Effector memory CD4-positive, alpha-beta T cell (primary cell): ENCODE results near the gene USP20.

ENCODE experiments used
- DNase-seq, 3 donors: peaks; one replicate each; pipeline ENCODE4 v3.0.0-alpha.2; 2020
- H3K27ac ChIP-seq: 2 replicates; pipeline ENCODE4 v1.7.0; 2013; ENCODE audit warnings: mild to moderate bottlenecking, low read length, moderate library complexity; ENCODE audit not compliant: insufficient read depth, poor library complexity, severe bottlenecking
- H3K27me3 ChIP-seq: replicated peaks from 2 replicates; pipeline ENCODE4 v1.7.0; 2013; ENCODE audit warnings: mild to moderate bottlenecking, low read length; ENCODE audit not compliant: insufficient read depth, control insufficient read depth, poor library complexity, severe bottlenecking
- H3K36me3 ChIP-seq: 2 replicates; pipeline ENCODE4 v1.7.0; 2013; ENCODE audit warnings: mild to moderate bottlenecking, low read length, moderate library complexity; ENCODE audit not compliant: control insufficient read depth, insufficient read depth
- H3K4me1 ChIP-seq: 2 replicates; pipeline ENCODE4 v1.7.0; 2013; ENCODE audit warnings: low read length, mild to moderate bottlenecking; ENCODE audit not compliant: control insufficient read depth, insufficient read depth, poor library complexity, severe bottlenecking
- H3K4me3 ChIP-seq: 2 replicates; pipeline ENCODE4 v1.7.0; 2013; ENCODE audit warnings: low read length, low read depth, mild to moderate bottlenecking; ENCODE audit not compliant: insufficient read depth, poor library complexity, severe bottlenecking
- H3K9me3 ChIP-seq: 2 replicates; pipeline ENCODE4 v1.7.0; 2013; ENCODE audit warnings: mild to moderate bottlenecking, low read length, moderate library complexity; ENCODE audit not compliant: control insufficient read depth

USP20 gene

DNA sequence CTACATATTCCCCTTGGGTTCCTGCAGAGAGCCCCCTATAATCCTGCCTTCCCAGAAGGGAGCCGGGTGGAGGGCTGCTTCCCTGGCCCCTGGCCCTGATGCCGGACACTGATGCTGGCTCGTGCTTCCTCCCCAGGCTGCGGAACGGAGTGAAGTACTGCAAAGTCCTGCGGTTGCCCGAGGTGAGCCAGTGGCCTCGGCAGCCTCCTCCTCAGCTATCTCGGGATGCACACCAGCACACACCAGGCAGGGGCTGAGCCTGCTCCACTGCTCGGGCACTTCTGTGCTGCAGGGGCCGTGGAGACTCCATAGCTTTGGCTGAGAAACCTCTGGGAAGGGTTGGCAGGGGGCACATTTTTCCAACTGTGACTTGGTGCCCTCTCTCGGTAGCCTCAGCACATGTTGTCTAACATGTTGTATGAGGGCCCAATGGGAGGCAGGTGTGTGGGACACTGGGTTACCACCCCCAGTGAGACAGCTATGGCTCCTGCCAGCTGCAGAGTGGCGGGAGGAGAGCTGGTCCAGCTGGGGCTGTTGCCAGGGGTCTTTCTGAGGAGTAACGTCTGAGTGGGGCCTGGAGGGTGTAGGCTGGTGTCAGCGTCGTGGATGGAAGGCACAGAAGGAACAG lies 38.4 kb downstream of the USP20 start:
- DNase-seq: no peak
- H3K27ac ChIP-seq: peak overlapping the region; percentile 14
- no peak overlapping the region for H3K4me3 ChIP-seq
- no peaks in the 10 kb centered on the region for H3K27me3 ChIP-seq
- peaks cover 30% of the 10 kb centered on the region for H3K36me3 ChIP-seq
- peaks cover 24% of the 10 kb centered on the region for H3K4me1 ChIP-seq
- H3K9me3 ChIP-seq: no peaks in the 10 kb centered on the region

DNA sequence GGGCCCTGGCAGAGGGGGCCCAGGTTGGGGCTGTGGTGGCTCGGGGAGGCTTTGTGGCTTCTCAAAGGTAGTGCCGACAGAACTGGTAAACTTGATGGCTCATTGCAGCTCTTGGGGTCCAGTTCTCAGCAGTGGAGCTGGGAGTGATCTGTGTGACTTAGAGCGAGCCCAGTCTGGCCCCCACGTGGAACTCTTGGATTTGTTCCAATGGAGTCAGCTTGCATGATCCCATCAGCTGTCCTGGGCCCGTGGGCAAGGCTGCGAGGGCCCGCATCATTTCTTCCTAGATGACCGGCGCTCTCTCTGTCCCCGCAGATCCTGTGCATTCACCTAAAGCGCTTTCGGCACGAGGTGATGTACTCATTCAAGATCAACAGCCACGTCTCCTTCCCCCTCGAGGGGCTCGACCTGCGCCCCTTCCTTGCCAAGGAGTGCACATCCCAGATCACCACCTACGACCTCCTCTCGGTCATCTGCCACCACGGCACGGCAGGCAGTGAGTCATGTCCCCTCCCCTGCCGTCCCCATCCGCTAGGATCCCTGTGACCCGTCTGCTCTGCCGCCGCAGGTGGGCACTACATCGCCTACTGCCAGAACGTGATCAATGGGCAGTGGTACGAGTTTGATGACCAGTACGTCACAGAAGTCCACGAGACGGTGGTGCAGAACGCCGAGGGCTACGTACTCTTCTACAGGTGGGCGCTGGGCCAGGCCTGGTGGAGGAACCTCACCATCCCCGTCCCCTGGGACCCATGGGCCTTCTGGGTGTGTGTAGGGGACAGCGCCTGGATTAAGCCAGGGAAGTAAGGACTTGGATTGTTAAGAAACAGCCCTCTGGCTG lies 39.2 kb downstream of the USP20 start:
- Histone ChIP-seq H3K27ac (peak overlapping the region; percentile 33), H3K4me1 (peaks cover 16% of the 10 kb centered on the region), H3K36me3 (peaks cover 30% of the 10 kb centered on the region), H3K27me3 (no peaks in the 10 kb centered on the region), H3K9me3 (no peaks in the 10 kb centered on the region), H3K4me3 (no peak overlapping the region)
- no peak for DNase-seq

DNA sequence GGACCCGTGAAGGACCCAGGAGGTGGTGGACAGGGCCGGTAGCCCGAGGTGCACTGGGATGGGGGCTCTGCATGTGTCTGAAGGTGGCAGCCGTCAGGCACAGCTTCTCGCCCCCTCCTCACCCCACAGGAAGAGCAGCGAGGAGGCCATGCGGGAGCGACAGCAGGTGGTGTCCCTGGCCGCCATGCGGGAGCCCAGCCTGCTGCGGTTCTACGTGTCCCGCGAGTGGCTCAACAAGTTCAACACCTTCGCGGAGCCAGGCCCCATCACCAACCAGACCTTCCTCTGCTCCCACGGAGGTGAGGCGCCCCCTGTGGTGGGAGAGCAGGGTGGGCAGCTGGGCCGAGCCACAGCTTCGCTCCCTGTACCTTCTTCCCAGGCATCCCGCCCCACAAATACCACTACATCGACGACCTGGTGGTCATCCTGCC lies 39.9 kb downstream of the USP20 start:
- Histone ChIP-seq H3K4me1 (peaks cover 9% of the 10 kb centered on the region), H3K27me3 (no peaks in the 10 kb centered on the region), H3K27ac (peak overlapping the region; percentile 33), H3K4me3 (no peak overlapping the region), H3K36me3 (peaks cover 30% of the 10 kb centered on the region), H3K9me3 (no peaks in the 10 kb centered on the region)
- no peak for DNase-seq

DNA sequence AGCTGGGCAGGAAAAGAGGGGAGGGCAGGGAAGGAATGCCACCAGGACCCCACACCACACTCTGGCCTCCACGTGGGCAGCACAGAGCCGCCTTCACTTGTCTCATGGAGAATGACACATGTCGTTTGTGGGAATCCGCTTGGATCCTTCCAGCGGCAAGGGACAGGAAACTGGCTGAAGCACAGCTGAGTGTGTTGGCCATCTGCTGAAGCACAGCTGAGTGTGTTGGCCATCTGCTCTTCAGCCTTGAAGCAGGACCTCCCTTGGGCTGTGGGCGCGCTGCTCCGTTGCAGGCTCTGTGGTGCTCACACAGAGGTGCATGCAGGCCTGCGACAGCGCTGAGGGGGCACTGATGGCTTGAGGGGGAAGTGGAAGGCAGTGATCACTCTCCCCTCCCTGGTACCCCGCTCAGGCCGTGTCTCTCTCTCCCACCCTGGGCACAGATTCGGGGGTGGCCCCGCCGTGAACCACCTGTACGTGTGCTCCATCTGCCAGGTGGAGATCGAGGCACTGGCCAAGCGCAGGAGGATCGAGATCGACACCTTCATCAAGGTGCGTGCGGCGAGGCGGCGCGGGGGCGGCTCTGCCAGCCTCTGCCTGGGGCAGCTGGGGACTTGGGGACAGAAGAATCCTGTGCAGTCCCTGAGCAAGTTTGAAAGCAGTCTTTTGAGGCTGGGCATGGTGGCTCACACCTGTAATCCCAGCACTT lies 40.6 kb downstream of the USP20 start:
- no peak overlapping the region for H3K4me3 ChIP-seq
- DNase-seq: no peak
- peaks cover 4% of the 10 kb centered on the region for H3K4me1 ChIP-seq
- H3K9me3 ChIP-seq: no peaks in the 10 kb centered on the region
- H3K36me3 ChIP-seq: peaks cover 30% of the 10 kb centered on the region
- no peaks in the 10 kb centered on the region for H3K27me3 ChIP-seq
- peak overlapping the region; percentile 23 for H3K27ac ChIP-seq

DNA sequence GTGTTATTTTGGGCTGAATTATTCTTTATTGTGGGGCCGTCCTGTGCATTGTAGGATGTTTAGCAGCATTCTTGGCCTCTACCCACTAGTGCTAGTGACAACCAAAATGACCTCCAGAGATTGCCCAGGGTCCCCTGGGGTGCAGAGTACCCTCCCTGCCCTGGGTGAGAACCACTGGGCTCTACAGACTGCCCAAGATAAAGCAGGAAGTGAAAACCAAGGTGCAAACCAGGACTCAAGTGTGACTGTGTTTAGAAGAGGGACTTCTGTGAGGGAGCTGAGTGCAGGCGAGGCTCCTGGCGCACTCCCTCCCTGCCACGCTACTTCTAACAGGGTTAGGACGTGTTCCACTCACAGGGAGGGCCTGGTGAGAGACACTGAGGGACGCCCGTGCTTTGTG lies 41.6 kb downstream of the USP20 start:
- no peak for DNase-seq

DNA sequence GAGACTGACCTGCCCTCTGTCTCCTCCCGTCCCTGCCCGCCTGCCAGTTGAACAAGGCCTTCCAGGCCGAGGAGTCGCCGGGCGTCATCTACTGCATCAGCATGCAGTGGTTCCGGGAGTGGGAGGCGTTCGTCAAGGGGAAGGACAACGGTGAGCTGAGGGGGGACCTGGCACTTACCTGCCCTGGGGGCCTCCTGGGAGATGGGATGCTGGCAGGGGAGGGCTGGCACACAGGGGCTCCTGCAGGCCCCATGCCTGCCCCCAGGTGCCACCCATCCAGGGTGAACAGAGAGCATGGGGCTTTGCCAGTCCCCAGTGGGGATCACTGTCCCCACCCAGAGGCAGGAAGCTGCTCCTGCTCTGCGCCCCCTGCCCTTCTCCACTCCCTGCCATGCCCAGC lies 43.0 kb downstream of the USP20 start:
- Histone ChIP-seq H3K4me1 (peaks cover 4% of the 10 kb centered on the region), H3K27me3 (no peaks in the 10 kb centered on the region), H3K36me3 (peaks cover 39% of the 10 kb centered on the region), H3K9me3 (no peaks in the 10 kb centered on the region), H3K4me3 (no peak overlapping the region), H3K27ac (no peak overlapping the region)
- no peak for DNase-seq

More for the DNA sequence above, 41.6 kb downstream of the USP20 start:
- H3K9me3 ChIP-seq: no peaks in the 10 kb centered on the region
- H3K36me3 ChIP-seq: peaks cover 32% of the 10 kb centered on the region
- H3K4me3 ChIP-seq: no peak overlapping the region
- peak overlapping the region; percentile 19 for H3K27ac ChIP-seq
- H3K27me3 ChIP-seq: no peaks in the 10 kb centered on the region
- H3K4me1 ChIP-seq: peaks cover 4% of the 10 kb centered on the region

DNA sequence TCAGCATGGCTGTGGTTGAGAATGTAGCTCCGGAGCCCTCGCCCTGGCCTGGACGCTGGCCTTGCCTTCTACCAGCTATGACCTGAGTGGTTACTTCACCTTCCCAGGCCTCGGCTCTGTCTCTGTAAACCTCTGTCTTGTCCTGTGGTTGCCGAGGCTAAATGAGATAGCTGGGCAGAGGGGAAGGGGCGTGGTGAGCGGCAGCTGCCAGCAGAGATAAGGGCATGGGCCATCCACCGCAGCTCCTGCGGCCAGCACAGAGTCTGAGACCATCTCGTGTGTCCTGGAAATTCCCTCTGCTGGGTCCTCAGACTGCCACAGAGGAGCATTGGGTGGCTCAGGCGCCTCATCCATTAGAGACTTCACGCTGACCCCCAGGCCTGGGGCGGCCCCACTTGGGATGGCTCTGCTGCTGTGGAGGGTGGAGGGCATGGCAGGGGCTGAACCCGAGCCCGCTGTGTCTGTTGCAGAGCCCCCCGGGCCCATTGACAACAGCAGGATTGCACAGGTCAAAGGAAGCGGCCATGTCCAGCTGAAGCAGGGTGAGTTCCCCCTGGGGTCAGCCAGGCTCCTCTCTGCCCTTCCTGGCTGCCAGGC lies 43.9 kb downstream of the USP20 start:
- Histone ChIP-seq H3K9me3 (no peaks in the 10 kb centered on the region), H3K4me3 (no peak overlapping the region), H3K4me1 (peaks cover 8% of the 10 kb centered on the region), H3K27me3 (no peaks in the 10 kb centered on the region), H3K36me3 (peaks cover 29% of the 10 kb centered on the region), H3K27ac (no peak overlapping the region)
- no peak for DNase-seq

DNA sequence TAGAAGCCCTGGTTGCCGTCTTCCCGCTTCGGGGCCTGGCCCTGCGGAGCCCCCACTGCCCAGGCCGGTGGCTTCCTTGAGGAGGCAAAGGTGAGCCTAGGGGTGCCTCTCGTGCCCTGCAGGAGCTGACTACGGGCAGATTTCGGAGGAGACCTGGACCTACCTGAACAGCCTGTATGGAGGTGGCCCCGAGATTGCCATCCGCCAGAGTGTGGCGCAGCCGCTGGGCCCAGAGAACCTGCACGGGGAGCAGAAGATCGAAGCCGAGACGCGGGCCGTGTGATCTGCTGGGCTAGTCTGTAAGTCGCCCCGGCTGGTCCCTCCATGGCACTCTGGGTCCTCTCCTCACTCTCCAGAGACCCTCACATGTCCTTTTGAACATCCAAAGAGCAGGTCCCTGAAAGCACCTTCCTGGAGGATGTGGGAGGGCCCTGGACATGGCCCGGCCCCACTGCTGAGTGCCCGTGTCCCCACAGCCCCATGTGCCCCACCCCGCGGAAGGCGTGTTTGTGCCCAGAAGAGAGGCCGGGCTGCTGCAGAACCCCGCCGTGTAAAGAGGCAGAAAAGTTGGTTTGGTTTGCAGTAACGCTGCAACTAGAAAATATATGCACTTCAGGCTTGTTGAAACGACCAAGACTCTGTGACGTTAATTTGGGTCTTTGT lies 44.9 kb downstream of the USP20 start:
- no peak for DNase-seq

DNA sequence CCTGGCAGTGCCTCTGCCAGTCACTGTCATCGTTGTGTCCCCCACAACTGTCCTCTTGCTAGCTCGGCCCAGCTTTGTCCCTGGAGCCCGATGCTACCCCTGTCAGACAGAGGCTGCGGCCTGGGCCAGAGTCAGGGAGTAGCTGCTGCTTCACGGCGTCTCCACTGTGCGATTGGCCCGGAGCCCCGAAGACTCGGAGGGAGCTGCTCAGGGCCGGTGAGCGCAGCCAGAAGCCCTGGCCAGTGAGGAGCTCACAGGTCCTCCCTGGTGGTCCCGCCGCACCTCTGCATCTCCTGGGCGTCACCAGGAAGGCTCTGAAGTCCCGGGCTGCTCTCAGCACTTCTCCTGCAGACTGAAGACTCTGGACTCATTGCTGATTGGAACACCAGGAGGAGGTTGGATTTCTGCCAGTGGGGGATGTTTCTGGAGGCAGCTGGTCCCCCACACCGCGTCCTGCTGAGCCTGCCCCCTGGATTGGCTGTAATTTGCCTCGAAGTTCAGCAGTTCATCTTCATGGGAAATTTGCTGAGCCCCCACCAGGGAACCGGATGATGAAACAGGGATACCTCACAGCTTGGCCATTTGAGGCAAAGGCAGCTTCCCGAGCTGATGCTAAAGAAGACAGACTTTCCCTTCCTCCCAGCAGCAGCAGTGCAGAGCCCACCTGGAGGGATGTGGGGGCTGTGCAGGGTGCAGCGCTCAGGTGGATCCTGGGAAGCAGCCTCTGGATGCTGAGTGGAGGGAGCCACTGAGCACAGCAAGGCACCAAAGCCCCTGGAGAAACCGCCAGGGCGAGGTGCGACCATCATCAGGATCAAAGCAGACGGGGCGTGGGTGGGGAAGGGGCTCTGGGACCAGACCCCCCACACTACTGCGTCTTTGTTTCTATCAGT lies 45.6 kb downstream of the USP20 start:
- no peak overlapping the region for H3K27ac ChIP-seq

More for the DNA sequence above, 44.9 kb downstream of the USP20 start:
- Histone ChIP-seq H3K4me3 (no peak overlapping the region), H3K4me1 (peaks cover 15% of the 10 kb centered on the region), H3K9me3 (no peaks in the 10 kb centered on the region), H3K36me3 (peaks cover 20% of the 10 kb centered on the region), H3K27me3 (no peaks in the 10 kb centered on the region), H3K27ac (no peak overlapping the region)

More for the DNA sequence above, 45.6 kb downstream of the USP20 start:
- H3K4me3 ChIP-seq: no peak overlapping the region
- no peaks in the 10 kb centered on the region for H3K27me3 ChIP-seq
- no peak for DNase-seq
- no peaks in the 10 kb centered on the region for H3K9me3 ChIP-seq
- peaks cover 12% of the 10 kb centered on the region for H3K36me3 ChIP-seq
- H3K4me1 ChIP-seq: peaks cover 22% of the 10 kb centered on the region
